Measurements from ENCODE around the gene CCDC141.
"Not testable (repeated sequence)": the region's sequence is repeated elsewhere in the genome, so short reads cannot be mapped to it uniquely, and the experiment has no call there.

The CCDC141 gene

DNA sequence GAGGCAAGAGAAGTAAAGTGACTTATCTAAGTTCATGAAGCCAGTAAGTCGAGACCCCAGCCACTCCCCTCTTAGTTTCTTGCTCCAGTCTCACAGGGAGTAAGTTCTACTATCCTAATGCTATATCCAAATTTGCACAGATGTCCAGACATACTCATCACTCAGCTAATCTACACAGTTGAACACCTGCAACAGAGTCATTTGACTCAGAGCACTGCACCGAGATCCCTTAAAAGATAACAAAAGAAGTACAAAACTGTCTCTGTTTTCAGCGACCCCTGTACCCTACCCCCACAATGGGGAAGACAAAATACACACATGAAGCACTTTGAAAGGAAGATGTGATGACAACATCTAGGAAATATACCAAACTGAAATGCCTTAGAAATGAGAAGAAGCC, 22.6 kb upstream of the CCDC141 start:
- DNase-seq (ENCODE audit: extremely low read depth, low read depth), result no peak

DNA sequence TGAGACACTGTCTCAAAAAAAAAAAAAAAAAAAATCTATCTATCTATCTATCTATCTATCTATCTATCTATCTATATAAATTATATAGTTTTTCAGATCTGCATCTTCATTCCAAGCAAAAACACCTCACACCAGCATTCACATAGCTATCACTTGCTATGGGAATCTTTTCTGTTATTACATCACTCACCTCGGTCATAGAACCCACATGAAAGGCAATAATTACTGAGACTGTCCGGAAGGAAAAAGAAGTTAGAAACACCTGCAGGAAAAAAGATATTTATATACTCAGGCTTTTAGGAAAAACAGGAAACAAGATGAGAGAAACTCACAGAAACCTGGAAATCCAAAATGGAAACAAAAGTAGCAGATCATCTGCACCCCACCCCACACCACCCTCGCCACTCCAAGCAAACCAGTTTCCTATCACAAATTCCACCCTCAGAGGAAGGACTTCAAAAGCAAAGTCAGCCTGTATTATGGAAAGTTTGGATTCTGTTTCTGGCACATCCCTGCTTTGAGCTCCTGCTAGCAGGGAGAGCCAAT, 21.9 kb upstream of the CCDC141 start:
- DNase-seq (ENCODE audit: extremely low read depth, low read depth), result no peak
- TF ChIP-seq, protein P1, sequence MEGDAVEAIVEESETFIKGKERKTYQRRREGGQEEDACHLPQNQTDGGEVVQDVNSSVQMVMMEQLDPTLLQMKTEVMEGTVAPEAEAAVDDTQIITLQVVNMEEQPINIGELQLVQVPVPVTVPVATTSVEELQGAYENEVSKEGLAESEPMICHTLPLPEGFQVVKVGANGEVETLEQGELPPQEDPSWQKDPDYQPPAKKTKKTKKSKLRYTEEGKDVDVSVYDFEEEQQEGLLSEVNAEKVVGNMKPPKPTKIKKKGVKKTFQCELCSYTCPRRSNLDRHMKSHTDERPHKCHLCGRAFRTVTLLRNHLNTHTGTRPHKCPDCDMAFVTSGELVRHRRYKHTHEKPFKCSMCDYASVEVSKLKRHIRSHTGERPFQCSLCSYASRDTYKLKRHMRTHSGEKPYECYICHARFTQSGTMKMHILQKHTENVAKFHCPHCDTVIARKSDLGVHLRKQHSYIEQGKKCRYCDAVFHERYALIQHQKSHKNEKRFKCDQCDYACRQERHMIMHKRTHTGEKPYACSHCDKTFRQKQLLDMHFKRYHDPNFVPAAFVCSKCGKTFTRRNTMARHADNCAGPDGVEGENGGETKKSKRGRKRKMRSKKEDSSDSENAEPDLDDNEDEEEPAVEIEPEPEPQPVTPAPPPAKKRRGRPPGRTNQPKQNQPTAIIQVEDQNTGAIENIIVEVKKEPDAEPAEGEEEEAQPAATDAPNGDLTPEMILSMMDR (IDR thresholded peaks at IDR 0.05; ENCODE audit: low read depth, low read length), result no peak

More for the DNA sequence above, 22.6 kb upstream of the CCDC141 start:
- TF ChIP-seq, protein P1 (IDR thresholded peaks at IDR 0.05; ENCODE audit: low read depth, low read length), result no peak

DNA sequence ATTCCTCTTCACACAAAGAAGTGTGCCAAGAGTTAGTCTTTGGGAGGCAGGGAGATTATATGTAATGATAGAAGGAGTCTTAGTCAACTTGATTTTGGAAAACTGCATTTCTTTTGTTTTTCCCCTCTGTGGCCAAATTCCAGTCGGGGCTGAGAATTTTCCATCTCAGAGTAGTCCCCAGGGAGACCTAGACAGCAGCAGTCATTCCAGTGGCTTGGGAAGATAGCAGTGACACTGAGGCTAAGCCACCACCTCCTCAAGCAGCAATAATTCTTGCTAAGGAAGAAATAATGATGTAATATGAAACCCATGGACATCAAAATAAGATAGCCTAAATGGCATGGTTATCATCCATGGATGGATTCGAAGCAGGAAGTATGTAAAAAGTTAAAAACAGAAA, 21.0 kb upstream of the CCDC141 start:
- no peak for DNase-seq (ENCODE audit: extremely low read depth, low read depth)
- TF ChIP-seq, protein P1 (IDR thresholded peaks at IDR 0.05; ENCODE audit: low read depth, low read length), result no peak

DNA sequence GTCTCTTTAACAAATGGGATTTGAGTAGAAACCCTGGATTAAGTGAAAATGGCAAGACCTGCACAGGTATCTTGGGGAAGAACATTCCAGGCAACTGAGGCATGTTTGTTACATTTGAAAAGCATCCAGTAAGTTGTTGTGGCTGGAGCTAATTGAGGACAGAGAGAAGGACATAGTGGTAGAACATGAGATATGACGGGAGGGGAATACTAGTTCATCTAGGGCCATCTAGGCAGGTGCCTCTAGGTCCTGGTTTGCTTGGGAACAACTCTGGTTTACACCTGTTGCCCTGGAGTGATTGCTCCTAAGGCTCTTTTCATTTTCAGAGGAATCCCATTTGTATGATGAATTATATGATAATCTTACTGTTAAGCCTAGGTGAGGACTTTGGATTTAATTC, 19.7 kb upstream of the CCDC141 start:
- no peak for DNase-seq (ENCODE audit: extremely low read depth, low read depth)
- TF ChIP-seq, protein P1 (IDR thresholded peaks at IDR 0.05; ENCODE audit: low read depth, low read length), result no peak

DNA sequence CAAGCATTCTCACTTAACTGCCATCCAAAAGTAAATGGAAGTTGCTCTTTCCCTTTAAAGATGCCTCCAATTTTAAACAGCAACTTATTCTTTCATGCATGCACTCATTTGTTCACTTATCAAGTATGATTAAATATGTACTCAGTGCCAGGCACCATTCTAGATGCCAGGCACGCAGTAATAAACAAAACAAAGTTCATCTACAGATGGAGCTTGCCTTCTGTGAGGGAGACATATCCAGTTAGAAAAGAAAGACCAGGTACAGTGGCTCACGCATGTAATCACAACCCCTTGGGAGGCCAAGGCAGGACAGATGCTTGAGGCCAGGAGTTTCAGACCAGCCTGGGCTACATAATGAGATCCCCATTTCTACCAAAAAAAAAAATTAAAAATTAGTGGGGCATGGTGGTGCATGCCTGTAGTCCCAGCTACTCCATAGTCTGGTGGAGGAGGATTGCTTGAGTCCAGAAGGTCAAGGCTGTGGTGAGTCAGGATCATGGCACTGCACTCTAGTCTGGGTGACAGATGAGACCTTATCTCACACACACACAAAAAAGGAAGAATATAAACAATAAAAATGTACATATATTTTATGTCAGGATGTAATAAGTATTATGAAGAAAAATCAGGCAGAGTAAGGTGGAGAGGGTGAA, 19.2 kb upstream of the CCDC141 start:
- DNase-seq (ENCODE audit: extremely low read depth, low read depth), result no peak
- TF ChIP-seq, protein P1 (IDR thresholded peaks at IDR 0.05; ENCODE audit: low read depth, low read length), result no peak

DNA sequence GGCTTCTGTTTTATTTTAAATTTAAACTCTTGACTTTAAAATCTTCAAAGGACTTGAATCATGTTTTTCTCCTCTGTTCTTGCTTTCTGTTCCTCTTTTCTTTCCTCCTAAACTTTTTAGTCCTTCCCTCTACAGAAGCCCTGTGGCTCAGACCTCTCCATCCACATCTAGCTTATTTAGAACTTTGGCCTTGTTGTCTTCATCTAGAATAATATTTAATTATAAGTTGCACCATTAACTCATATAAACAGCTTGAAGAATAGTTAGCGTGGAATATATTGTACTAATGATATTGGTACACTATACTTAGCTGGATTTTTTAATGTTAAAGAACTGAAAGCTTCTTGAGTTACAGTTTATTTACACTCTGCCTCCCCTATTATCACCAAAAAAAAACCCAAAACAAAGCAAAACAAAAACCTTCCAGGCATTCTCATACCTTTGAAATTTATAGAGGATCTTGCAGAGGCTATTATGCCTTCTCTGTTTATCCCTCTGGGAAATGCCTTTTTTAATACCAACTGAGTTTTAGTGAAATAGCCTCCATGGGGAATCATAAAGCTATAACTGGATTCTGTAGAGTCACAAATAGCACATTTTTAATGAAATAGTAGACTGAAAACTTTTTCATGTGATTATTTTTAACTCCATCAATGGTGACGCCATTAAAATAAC, 9.2 kb upstream of the CCDC141 start:
- TF ChIP-seq, protein P1 (IDR thresholded peaks at IDR 0.05; ENCODE audit: low read depth, low read length), result no peak
- no peak for DNase-seq (ENCODE audit: extremely low read depth, low read depth)

DNA sequence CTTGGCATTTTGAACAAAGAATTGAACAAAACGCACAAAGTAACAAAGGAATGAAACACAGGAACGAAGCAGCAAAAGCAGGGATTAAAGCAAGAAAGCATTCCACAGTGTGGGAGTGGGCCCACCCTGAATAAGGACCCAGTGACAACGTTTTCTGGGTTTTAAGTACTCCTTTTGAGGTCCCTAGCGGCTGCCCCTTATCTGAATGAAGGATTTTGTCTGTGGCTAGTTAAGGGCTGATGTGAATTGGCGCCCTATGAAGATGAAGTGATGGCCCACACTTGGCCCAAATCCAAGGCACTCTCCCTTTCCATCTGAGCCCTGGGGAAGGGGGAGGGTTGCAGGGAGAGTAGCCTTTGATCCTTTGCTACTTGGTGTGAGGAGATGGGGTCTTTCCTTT, 7.8 kb upstream of the CCDC141 start:
- TF ChIP-seq, protein P1 (IDR thresholded peaks at IDR 0.05; ENCODE audit: low read depth, low read length), result no peak
- no peak for DNase-seq (ENCODE audit: extremely low read depth, low read depth)

DNA sequence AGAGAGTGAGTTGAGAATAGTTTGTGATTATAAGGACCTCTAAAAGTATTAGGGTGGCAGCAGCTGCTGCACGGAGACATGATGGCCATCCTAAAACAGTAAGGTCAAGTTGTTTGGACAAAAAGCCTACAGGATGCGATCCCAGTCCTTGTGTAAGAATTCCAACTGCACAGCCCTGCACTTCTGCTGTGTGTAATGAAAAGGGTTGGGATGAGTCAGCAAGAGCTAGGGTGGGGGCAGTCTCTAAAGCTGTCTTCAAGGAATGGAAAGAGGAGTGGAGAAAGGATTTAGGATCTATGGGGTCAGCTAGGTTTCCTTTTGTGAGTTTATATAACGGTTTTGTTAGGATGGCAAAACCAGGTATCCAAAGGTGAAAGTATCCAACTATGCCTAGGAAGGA, 3.6 kb upstream of the CCDC141 start:
- DNase-seq (ENCODE audit: extremely low read depth, low read depth), result not testable (repeated sequence)

Data from AG09319 (cell line).